ENCODE measurements around the gene TEX11.

DNA sequence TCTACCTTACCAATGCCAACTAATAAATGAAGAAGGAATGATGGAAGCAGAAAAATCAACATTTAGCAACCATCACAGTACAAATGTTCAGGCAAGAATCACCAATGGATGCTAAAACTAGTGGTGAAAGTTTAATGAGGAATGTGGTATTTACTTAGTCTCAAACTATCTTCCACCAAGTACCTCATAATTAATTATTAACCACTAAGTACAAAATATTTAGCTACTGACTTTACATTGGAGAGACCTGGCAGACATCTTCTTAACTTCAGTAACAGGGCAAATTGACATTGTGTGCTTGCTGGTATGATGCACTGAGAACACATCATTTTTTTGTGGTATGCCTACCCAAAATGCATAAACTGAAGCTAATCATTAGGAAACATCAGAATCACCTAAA, 381.5 kb downstream of the TEX11 start:
- TF ChIP-seq EP300 (IDR thresholded peaks at IDR 0.05; ENCODE audit: borderline replicate concordance in 1 of 2, low read depth in 1 of 2, low read length in 1 of 2) = no peak
- TF ChIP-seq FOXM1 (IDR thresholded peaks at IDR 0.05; ENCODE audit: low read depth) = no peak
- TF ChIP-seq, protein P1, sequence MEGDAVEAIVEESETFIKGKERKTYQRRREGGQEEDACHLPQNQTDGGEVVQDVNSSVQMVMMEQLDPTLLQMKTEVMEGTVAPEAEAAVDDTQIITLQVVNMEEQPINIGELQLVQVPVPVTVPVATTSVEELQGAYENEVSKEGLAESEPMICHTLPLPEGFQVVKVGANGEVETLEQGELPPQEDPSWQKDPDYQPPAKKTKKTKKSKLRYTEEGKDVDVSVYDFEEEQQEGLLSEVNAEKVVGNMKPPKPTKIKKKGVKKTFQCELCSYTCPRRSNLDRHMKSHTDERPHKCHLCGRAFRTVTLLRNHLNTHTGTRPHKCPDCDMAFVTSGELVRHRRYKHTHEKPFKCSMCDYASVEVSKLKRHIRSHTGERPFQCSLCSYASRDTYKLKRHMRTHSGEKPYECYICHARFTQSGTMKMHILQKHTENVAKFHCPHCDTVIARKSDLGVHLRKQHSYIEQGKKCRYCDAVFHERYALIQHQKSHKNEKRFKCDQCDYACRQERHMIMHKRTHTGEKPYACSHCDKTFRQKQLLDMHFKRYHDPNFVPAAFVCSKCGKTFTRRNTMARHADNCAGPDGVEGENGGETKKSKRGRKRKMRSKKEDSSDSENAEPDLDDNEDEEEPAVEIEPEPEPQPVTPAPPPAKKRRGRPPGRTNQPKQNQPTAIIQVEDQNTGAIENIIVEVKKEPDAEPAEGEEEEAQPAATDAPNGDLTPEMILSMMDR (IDR thresholded peaks at IDR 0.05) = no peak
- TF ChIP-seq SIN3A (IDR thresholded peaks at IDR 0.05; ENCODE audit: borderline replicate concordance, low read depth, low read length) = no peak
- TF ChIP-seq POLR2AphosphoS5 (IDR thresholded peaks at IDR 0.05; ENCODE audit: low read depth, low read length) = no peak
- no peak for TF ChIP-seq FOXJ3 (CRISPR knock-in tag; IDR thresholded peaks at IDR 0.05)
- no peak for TF ChIP-seq SMC3 (IDR thresholded peaks at IDR 0.05; ENCODE audit: low read depth, low read length)
- TF ChIP-seq TAF1 (IDR thresholded peaks at IDR 0.05; ENCODE audit: borderline replicate concordance, low read depth, low read length) = no peak
- no peak for TF ChIP-seq CHD2 (IDR thresholded peaks at IDR 0.05; ENCODE audit: low read length, partially characterized antibody)
